RPMI7951 (cell line): ENCODE data around the gene DESI2. TPM values are rescaled to one million over a fixed set of nuclear protein-coding genes. Genes with fewer than 3 reads are reported as not detected.
A peak's percentile ranks its signal among the peaks of the same experiment; 100 is the strongest.

ENCODE experiments used
- DNase-seq: peaks from one replicate; pipeline ENCODE4 v3.0.0-alpha.2; 2012; ENCODE audit warnings: low read depth
- total RNA-seq: library from RNA; depleted of rRNA; stranded (reverse); fragments of >200 nt; shearing (Covaris generic); gene quantifications from 2 replicates; pipeline ENCODE4 v1.2.3, GENCODE V29; 2014; rRNA removed

Gene DESI2
- total RNA-seq, 1 experiment from 2014 or later = 71.4 TPM

- no peak for DNase-seq
These were observed 98.5 kb downstream of the DESI2 start for GRCh38 chr1:244751271-244751895.

- DNase-seq = no peak
These were observed 102.7 kb downstream of the DESI2 start for GRCh38 chr1:244755673-244756072.

GRCh38 chr1:244757091-244757939, 104.4 kb downstream of the DESI2 start:
- peak; percentile 8 for DNase-seq

Other genes starting within 250 kb of the DESI2 start
- gene ADSS2, start 201.2 kb upstream of the DESI2 start, total RNA-seq = 40.3 and 40.6 TPM in 2 replicates
- gene CATSPERE, start 191.9 kb upstream of the DESI2 start, total RNA-seq = under 0.01 and 0.29 TPM in 2 replicates
- gene COX20, start 182.5 kb downstream of the DESI2 start, total RNA-seq = 45.2 and 50.2 TPM in 2 replicates
- gene HNRNPU, start 211.4 kb downstream of the DESI2 start, total RNA-seq = 201 and 226 TPM in 2 replicates